ENCODE results near the gene EOMES.

Gene EOMES

DNA sequence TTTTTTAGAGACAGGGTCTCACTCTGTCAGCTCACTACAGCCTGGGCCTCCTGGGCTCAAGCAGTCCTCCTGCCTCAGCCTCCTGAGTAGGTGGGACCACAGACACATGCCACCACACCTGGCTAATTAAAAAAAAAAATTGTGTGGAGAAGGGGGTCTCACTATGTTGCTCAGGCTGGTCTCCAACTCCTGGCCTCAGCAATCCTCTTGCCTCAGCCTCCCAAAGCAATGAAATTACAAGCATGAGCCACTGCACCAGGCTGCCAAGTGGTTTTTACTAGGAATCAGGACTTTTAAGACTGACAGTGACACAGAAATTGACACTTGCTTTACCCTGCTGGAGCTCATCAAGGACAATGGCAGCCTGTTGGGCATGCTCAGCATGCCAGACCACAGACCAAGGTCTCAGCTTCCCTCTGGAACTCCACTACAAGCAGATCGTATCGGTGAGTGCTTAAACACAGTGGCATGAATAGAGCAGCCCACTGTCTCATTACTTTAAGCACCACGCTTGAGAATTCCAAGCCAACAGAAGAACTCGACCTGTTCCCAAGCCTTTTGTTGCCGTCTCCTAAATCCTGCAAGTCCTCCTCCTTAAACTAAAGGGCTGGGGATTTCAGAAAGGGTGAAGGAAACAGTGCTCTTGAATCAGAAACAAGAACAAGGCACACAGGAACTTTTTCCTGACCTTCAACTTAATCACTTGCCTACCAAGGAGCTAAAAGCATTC is 41.4 kb downstream of the EOMES start:
- H3K27ac Mint-ChIP-seq: peak overlapping the region; percentile 59
- H3K4me3 Mint-ChIP-seq: peak overlapping the region; percentile 73
- peaks cover 2% of the 10 kb centered on the region for H3K27me3 Mint-ChIP-seq
- DNase-seq (no peak), ATAC-seq (no peak)
- H3K9me3 Mint-ChIP-seq: no peaks in the 10 kb centered on the region
- no peaks in the 10 kb centered on the region for H3K36me3 Mint-ChIP-seq (ENCODE audit: low read depth)
- peaks cover 12% of the 10 kb centered on the region for H3K4me1 Mint-ChIP-seq

DNA sequence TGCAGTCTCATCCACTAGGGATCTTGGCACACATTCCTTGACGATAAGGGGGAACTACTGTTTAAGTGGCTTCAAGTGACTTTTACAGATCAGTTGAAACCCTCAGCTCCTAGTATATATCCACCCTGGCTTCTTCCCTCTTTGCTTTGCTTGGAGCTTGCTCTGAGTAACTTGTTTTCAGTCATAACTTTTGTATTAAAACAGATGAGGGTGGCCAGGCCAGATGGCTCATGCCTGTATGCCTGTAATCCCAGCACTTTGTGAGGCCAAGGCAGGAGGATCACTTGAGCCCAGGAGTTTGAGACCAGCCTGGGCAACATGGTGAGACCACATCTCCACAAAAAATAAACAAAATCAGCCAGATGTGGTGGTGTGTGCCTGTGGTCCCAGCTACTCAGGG is 42.4 kb downstream of the EOMES start:
- Mint-ChIP-seq H3K36me3 (ENCODE audit: low read depth) (no peaks in the 10 kb centered on the region), H3K4me1 (peaks cover 12% of the 10 kb centered on the region), H3K27me3 (no peaks in the 10 kb centered on the region), H3K4me3 (no peak overlapping the region), H3K27ac (no peak overlapping the region), H3K9me3 (no peaks in the 10 kb centered on the region)
- ATAC-seq: no peak
- no peak for DNase-seq

- no peaks in the 10 kb centered on the region for H3K27me3 Mint-ChIP-seq
- no peak overlapping the region for H3K27ac Mint-ChIP-seq
- H3K4me3 Mint-ChIP-seq: no peak overlapping the region
- ATAC-seq (no peak), DNase-seq (no peak)
- H3K4me1 Mint-ChIP-seq: peaks cover 12% of the 10 kb centered on the region
- H3K9me3 Mint-ChIP-seq: no peaks in the 10 kb centered on the region
- no peaks in the 10 kb centered on the region for H3K36me3 Mint-ChIP-seq (ENCODE audit: low read depth)
These were observed 43.9 kb downstream of the EOMES start for GRCh38 chr3:27678234-27678633.

DNA sequence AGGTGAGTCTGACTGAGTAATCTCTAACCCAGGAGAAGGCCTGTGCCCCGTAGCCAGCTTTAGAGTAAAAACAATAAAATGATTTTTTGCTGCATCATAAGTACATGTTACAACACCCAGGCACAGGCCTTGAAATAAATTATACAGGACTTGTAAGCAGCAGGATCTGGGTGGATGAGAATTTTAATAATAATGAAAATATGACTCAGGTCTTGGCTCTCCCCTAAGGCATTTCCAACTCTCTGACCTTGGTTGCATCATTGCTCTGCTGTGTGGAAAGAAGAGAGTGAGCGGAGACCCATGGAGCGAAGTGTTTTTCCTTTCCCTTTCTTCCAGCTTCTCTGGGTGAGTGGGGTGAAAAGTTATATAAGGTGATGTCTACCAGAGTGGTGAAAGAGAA is 44.6 kb downstream of the EOMES start:
- no peaks in the 10 kb centered on the region for H3K36me3 Mint-ChIP-seq (ENCODE audit: low read depth)
- DNase-seq (no peak), ATAC-seq (no peak)
- no peaks in the 10 kb centered on the region for H3K27me3 Mint-ChIP-seq
- peaks cover 12% of the 10 kb centered on the region for H3K4me1 Mint-ChIP-seq
- H3K27ac Mint-ChIP-seq: no peak overlapping the region
- no peaks in the 10 kb centered on the region for H3K9me3 Mint-ChIP-seq
- no peak overlapping the region for H3K4me3 Mint-ChIP-seq

DNA sequence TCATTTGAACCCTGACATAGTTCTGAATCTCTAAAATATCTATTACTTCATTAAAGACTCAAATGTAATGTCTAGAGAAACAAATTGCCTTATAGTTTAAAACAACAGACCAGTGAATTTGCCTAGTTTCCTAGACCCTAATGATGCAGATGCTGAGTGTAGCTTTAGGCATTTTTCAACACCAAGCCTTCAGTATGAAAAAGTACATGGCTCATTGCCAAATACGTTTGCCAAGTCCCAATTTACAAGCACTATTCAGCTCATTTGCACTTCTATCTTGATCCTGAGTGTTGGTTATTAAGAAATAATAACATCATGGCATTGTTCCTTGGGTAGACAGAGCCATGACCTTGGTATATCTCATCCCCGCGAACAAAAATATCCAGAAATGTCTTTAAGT is 46.8 kb downstream of the EOMES start:
- Mint-ChIP-seq H3K36me3 (ENCODE audit: low read depth) (no peaks in the 10 kb centered on the region), H3K4me3 (no peak overlapping the region), H3K4me1 (peaks cover 3% of the 10 kb centered on the region), H3K27me3 (no peaks in the 10 kb centered on the region), H3K27ac (no peak overlapping the region), H3K9me3 (no peaks in the 10 kb centered on the region)
- no peak for DNase-seq
- ATAC-seq: no peak

DNA sequence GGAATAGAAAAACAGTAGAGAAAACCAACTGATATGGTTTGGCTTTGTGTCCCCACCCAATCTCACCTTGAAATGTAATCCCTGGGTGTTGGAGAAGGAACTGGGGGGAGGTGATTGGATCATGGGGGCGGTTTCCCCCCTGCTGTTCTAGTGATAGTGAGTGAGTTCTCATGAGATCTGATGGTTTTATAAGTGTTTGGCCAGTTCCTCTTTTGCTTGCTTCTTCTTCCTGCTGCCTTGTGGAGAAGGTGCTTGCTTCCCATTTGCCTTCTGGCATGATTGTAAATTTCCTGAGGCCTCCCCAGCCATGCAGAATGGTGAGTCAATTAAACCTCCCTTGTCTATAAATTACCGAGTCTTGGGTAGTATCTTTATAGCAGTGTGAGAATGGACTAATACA is 48.4 kb downstream of the EOMES start:
- Mint-ChIP-seq H3K27ac (no peak overlapping the region), H3K36me3 (ENCODE audit: low read depth) (no peaks in the 10 kb centered on the region), H3K4me3 (no peak overlapping the region), H3K4me1 (peaks cover 12% of the 10 kb centered on the region), H3K9me3 (no peaks in the 10 kb centered on the region), H3K27me3 (no peaks in the 10 kb centered on the region)
- ATAC-seq: no peak
- no peak for DNase-seq

DNA sequence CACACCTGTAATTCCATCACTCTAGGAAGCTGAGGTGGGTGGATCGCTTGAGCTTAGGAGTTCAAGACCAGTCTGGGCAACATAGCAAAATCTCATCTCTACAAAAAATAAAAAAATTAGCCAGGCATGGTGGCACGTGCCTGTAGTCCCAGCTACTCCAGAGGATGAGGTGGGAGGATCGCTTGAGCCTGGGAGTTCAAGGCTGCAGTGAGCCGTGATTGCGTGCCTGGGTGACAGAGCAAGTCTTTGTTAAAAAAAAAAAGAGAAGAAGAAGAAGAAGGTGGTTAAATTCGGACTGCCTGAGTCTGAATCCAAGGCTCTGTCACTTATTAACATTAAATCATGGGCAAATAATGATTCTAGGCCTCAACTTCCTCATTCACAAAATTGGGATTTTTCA is 51.0 kb downstream of the EOMES start:
- Mint-ChIP-seq H3K36me3 (ENCODE audit: low read depth) (no peaks in the 10 kb centered on the region), H3K9me3 (no peaks in the 10 kb centered on the region), H3K27me3 (no peaks in the 10 kb centered on the region), H3K4me3 (no peak overlapping the region), H3K27ac (no peak overlapping the region), H3K4me1 (peaks cover 16% of the 10 kb centered on the region)
- no peak for DNase-seq
- ATAC-seq: no peak

GRCh38 chr3:27670619-27671018 is 51.5 kb downstream of the EOMES start:
- DNase-seq: no peak
- Mint-ChIP-seq H3K4me1 (peaks cover 16% of the 10 kb centered on the region), H3K27me3 (no peaks in the 10 kb centered on the region), H3K4me3 (no peak overlapping the region), H3K36me3 (ENCODE audit: low read depth) (no peaks in the 10 kb centered on the region), H3K27ac (no peak overlapping the region), H3K9me3 (no peaks in the 10 kb centered on the region)
- ATAC-seq: no peak

DNA sequence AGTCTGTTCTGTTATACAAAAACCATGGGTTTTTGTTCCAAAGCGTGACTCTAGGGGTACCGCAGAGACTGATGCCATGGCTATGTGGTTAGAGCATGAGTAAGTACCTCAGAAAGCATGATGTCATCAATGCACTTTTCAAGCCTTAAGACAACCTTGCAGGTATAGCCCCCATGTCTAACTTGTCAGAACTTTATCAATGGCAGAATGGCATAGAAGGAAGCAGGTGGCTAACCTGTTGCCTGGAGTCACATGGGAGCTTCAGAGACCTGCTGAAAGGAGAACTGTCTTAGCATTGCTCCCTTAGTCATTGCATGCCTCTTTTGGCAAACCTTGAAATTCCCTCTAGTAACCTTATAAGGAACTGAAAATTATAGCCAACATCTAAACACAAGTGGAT is 52.5 kb downstream of the EOMES start:
- H3K27me3 Mint-ChIP-seq: no peaks in the 10 kb centered on the region
- DNase-seq: no peak
- ATAC-seq: peak; percentile 90
- H3K9me3 Mint-ChIP-seq: no peaks in the 10 kb centered on the region
- no peak overlapping the region for H3K4me3 Mint-ChIP-seq
- H3K4me1 Mint-ChIP-seq: peaks cover 16% of the 10 kb centered on the region
- no peak overlapping the region for H3K27ac Mint-ChIP-seq
- H3K36me3 Mint-ChIP-seq (ENCODE audit: low read depth): no peaks in the 10 kb centered on the region

GRCh38 chr3:27667751-27668150 is 54.4 kb downstream of the EOMES start:
- H3K4me3 Mint-ChIP-seq: no peak overlapping the region
- H3K27me3 Mint-ChIP-seq: no peaks in the 10 kb centered on the region
- peaks cover 16% of the 10 kb centered on the region for H3K4me1 Mint-ChIP-seq
- ATAC-seq: no peak
- no peak overlapping the region for H3K27ac Mint-ChIP-seq
- no peaks in the 10 kb centered on the region for H3K9me3 Mint-ChIP-seq
- no peaks in the 10 kb centered on the region for H3K36me3 Mint-ChIP-seq (ENCODE audit: low read depth)
- no peak for DNase-seq

GRCh38 chr3:27666708-27667107 is 55.4 kb downstream of the EOMES start:
- H3K36me3 Mint-ChIP-seq (ENCODE audit: low read depth): no peaks in the 10 kb centered on the region
- peaks cover 18% of the 10 kb centered on the region for H3K4me1 Mint-ChIP-seq
- no peak for ATAC-seq
- no peaks in the 10 kb centered on the region for H3K27me3 Mint-ChIP-seq
- no peaks in the 10 kb centered on the region for H3K9me3 Mint-ChIP-seq
- DNase-seq: peak; percentile 9
- no peak overlapping the region for H3K27ac Mint-ChIP-seq
- H3K4me3 Mint-ChIP-seq: no peak overlapping the region

DNA sequence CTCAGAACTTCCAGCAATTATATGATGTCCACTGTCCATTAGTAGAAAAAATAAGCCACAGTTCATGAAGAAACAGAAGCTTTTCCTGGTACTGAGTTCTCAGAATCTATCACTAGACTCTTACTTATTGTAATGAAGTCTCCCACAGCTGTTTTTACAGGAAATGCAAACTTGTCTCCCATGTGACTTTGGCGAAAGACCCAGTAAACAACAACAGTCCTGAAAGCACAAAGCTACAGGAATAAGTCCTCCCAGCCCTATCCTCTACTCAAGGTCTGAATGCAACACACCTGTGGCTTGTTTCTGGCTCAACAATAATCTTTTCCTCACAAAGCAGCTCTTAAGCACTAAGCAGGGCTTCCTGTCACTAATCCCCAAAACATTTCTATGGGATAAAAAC is 55.9 kb downstream of the EOMES start:
- ATAC-seq (no peak), DNase-seq (no peak)
- Mint-ChIP-seq H3K4me1 (peaks cover 21% of the 10 kb centered on the region), H3K4me3 (no peak overlapping the region), H3K27ac (no peak overlapping the region), H3K36me3 (ENCODE audit: low read depth) (no peaks in the 10 kb centered on the region), H3K27me3 (no peaks in the 10 kb centered on the region), H3K9me3 (no peaks in the 10 kb centered on the region)

Data from activated naive CD8-positive, alpha-beta T cell treated with anti-CD3 and anti-CD28 coated beads, Interleukin-2, amount 50 U/mL, for 24 hours (primary cell).